ENCODE data around the gene PCDH9.

The PCDH9 gene

DNA sequence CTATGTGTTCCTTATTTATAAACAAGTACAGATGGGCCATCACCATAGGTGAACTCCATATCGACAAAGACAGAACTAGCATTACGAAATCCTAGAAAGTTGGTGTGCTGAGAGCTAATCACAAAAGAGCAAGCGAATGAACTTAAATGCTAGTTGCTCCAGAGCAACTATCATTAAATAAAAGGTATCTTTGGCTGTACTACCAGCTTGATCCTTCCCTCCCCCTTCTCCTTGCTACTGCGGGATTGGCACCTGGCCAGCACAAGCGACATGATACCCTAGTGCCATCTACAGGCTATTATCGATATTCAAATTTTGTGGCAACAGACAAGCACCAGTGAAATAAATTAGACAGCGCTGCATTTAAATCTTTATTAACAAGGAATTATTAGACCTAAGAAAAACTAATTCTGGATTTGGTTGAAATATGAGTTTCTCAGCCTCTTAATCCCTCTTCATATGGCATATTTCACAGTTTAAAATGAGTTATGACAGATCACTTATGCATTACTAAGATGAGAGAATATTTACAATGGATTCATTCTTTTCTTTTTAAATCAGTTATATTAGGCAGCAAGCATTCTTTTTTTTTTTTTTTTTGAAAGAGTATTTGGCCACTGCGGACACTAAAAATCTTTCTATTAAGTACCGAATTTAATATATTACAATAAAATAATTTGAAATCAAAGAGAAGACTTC lies 5.8 kb downstream of the PCDH9 start:
- no peak for DNase-seq

DNA sequence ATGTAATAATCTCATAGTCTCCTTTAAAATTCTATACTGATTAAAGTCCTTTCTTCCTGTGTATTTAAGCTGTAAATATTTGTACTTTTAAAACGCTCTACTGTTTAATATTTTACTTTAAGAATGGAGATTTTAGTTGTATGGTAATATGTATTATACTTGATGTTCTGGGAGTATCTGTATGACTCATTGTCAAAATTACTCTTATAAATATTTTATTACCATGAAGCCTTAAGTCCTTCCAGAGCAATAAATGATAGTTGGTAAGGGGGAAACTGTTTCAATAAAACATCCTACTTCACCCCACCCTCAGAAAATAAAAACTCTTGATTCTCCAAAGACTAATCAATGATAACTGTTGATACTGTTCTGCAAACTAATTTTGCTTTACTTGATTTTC lies 6.4 kb downstream of the PCDH9 start:
- DNase-seq = no peak

DNA sequence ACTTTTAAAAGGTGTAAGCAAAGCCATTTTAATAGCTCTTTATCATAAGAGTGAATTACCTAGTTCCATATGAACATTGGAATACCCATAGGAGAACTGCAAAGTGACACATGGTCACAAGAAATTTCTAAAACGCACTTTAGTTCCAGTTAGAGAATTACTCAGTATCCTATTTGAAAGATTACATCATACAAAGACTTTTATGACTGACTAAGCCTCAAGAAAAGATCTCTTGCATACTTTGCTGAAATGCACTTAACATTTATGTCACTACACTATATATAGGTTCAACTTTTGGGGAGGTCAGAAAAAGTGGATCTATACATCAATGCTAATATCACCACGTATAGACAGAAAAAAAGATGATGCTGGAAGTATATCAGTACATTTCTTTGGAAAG lies 7.1 kb downstream of the PCDH9 start:
- DNase-seq = no peak

DNA sequence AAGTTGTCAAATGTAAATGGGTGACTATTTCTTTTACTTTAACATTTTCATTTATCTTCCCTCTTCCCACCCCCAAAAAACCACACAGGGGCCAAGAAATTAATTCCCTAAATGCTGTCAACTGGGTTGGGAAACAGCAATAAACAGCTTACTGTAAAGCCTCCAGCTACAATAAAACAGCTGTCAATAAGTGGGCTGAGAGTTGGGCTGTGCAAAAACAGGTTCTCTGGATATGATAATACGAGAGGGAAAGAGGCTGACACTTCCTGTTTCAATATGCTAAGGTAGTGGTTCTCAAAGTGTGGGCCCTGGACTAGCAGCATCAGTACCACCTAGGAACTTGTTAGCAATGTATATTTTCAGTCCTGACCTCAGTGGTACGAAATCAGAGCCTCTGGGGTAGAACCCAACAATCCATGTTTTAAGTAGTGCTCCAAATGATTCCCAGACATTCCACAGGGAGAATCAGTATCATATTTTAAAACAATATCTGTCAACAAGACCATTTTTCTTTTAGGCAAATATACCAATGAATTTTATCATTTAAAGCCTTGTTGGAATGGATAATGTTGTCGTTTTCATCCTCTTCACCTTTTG lies 8.4 kb downstream of the PCDH9 start:
- DNase-seq = no peak

DNA sequence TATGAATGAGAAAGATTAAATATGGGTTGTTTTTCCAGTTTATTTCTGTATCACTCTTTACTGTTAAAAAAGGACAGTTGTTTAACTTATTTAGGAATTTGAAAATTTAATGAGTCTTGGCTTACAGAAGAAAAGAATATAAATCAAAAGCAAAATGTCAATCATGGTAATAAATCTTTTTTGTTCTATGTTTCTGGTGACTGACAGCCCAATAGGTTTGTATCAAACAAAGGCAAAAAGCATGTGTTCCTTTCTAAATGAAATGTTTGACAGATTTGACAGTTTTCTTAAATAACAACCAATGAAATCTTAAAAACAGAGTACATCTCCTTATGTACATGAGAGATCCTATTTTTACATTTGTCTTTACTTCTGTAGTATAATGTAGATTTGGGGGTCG lies 11.0 kb downstream of the PCDH9 start:
- DNase-seq = no peak

DNA sequence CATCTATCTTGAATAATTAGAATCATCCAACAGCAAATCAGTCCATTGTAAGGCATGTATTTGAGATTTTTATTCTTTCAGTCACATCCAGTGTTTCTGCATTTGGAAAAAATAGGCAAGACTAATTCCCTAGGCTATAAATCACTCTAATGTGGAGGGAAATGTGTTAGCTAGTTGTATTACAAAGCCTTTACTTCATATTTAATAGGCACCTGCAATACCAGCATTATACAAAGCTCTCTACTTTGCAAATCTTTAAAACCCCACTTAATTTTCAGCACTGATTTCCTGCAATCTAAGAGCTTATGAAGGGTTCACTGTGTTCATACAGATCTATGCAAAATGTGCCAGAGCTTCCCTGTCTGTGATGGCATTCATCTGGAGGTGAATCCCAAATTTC lies 12.3 kb downstream of the PCDH9 start:
- no peak for DNase-seq

DNA sequence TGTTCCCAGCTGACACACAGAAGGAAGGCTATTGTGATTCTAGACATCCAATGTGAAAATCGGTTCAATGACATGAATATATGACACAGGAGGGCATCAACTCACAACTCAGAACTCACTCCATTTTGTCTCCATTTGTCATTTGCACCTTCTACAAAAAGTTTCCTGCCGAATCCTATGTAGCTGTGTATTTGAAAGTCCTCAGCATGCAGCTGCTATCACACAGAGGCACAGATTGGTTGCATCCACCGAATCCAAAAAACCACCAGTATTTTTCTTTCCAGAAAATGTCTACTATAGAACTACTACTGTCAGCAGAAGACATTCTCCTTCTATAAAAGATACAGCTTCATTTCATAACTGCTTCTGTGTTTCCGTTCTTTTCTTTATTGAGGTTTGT lies 13.3 kb downstream of the PCDH9 start:
- DNase-seq = no peak

DNA sequence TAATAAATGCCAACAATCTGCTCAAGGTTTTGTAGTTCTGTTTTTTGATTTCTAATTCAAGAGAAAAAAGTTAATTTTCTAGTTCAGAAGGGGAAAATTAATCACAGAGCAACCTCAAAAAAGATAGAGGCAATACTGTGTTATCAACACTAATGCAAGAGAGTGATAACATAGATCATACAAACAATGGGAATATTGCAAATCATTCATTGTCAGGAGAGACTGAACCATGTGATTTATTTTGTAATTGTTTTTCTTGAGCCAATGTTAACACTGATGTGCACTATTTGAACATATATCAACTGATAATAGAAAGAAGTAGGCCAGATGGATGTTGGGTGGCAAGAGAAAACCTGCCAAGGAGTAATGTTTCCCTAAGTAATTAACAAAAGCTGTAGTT lies 19.9 kb downstream of the PCDH9 start:
- no peak for DNase-seq

DNA sequence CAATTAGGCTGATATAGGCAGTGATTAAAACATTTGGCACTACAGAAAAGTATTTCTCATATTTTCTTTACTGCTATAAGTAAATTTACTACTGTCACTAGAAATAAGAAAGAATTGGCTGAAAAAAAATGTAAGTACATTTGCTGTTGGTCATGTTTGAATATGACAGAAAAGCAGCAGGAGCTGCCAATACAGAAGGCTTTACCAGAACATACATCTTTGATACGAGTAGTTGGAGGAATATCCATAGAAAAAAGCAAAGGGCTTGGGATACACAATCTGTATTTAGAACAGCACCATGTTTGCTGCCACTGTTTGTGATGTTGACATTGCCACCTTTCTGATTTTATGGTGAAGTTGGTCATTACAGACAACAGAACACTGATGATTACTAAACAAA lies 21.6 kb downstream of the PCDH9 start:
- DNase-seq = no peak

DNA sequence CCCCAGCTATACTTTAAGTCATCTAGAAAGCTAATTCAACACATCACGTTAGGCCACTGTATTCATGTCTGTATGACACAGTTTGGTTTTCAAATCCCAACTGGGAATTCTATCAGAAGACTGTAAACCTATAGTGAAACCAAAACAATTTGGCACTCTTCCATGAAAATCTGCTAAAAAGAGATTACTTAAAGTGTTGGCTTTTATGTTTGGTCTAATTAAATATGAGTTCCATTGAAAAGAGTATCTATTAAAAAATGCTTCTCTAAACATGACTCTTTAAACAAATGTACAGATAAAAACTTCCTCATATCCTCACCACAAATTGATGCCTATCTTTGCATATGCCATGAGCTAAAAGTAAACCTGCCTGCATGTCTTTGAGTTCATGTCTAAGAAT lies 25.4 kb downstream of the PCDH9 start:
- DNase-seq = no peak

DNA sequence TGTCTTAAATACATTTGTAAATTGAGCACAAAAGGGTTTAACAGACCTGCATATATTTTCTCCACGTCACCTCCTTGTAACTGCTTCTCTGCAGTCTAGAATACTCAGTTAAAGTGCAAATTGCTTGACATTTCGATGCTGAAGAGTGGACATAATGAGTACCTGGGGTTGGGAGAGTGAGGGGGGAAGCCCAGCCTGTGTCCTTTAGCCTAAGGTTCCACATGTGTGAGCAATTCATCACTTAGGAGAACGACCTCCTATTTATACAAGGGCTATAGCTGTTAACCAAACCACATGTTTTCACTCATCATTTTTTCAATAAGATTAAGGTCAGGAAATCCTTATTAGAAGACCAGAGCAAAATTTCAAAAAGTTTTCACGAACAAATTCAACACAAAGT lies 29.5 kb downstream of the PCDH9 start:
- DNase-seq = no peak

DNA sequence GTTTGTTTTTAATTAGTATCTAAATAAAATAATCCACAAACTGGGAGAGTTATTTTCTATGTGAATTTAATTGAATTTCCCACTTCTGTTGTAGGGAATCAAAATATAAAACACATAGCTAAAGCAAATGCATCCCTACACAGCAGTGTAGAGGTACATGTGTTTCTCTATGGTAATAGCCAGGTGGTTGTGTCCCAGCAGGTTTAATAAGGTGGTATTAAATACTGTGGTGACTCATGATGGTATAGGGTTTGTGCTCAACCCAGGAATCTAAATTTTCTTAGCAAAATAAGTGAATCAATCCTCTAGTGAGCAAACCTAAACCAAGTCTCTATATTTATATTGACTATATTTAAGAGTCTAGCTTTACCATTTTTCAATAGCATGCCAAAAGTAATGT lies 30.0 kb downstream of the PCDH9 start:
- no peak for DNase-seq

DNA sequence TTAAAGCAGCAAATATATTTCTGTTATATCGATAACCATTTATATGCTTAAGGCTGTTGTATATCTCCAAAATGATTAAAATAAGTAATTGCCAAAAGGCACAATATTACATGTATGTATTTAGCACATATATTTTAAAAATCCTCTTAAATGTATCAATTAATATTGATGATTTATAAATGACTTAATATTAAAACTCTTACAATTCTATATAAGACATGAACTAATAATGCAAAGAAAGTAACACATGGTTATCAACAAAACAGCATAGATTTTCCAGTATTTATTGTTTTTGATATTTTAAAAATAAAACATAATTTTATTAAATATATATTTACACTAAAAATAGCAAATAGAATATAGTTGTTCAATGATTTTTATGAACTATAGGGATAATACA lies 32.4 kb downstream of the PCDH9 start:
- no peak for DNase-seq

DNA sequence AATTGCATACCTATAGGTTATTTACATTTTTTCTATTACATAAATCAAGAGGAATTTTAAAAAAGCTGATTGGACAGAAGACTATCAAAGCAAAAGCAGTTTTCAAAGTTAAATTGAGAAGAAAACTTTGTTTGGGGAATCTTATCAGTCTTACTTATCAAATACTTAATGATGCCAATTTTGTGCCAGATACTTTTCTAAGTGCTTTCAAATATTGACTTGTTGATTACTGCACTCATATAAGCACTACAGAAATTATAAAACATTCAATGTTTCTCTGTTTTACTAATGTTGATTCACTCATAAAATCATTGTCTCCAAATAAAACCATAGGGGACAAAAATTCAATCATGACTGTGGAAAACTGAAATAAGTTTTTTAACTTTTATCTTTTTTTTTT lies 36.2 kb downstream of the PCDH9 start:
- no peak for DNase-seq

DNA sequence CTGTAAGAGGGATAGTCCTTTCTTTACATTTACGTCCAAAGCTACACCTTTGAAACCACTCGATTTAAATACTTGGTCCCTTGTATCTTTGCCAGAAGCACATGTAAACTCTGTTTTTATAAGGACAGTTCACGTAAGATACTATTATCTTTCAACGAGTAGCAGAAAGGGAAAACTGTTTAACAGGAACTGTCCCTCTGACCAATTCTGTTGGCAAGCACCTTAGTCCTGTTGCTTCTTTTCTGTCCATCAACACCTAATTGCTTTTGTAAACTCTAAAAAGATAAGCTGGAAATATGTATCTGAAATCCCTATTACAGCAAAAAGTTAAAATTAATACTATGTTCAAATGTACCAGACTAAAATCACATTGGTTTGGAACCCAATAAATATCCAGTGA lies 37.4 kb downstream of the PCDH9 start:
- DNase-seq = no peak

DNA sequence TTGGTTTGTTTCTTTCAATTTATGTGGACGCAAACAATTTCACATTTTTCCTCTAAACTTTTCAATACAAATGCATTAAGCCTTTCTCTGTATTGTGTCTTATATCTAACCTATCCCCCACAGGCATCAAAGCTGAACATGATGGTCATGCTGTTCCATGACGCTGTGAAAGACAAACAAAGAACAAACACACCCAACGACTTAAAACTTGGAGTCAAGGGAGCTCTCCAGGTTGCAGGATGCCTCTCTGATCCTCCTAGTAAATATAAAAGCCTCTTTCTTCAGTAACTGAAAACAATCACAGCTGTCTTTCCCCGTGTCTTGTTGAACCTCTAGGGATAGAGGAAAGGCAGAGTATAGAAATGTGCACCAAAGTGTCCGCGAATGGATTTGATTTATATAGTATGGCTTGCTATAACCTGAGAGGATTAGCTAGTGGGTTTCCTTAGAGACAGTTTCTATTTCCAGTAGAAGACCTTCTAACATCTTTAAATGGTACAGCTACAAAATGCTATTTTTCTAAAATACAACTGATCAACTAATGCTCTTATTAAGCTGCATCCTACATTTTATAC lies 43.1 kb downstream of the PCDH9 start:
- no peak for DNase-seq

DNA sequence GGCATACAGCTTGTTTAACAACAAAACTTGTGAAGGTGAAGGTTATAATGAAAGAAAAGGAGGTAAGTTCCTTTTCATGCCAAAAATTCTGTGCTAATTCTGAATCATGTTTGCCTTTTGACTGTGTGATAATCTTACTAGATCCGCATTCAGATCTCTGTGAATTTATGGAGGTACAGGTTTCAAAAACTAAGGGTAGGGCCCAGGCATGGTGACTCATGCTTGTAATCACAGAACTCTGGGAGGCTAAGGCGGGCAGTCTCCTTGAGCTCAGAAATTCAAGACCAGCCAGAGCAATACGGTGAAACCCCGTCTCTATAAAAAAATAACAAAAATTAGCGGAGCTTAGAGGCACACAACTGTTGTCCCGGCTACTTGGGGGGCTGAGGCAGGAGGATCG lies 45.9 kb downstream of the PCDH9 start:
- DNase-seq = no peak

DNA sequence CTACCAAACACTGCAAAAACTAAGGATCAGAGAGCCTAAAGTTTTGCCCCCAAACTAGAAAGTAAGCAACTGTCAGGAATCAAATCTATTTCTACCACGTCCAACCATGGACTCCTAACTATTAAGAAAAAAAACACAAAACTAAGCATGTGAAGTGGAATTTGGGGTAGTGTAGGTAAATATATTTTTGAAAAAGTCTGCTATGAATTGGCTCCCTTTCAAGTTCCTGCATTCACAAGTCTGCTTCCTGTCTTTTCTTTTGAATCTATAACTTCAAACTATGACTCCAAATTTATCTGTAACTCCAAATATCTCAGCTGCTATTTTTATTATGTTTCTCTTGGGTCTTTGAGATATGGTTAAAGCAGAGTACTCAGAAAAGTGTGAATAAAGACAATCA lies 47.0 kb downstream of the PCDH9 start:
- no peak for DNase-seq

DNA sequence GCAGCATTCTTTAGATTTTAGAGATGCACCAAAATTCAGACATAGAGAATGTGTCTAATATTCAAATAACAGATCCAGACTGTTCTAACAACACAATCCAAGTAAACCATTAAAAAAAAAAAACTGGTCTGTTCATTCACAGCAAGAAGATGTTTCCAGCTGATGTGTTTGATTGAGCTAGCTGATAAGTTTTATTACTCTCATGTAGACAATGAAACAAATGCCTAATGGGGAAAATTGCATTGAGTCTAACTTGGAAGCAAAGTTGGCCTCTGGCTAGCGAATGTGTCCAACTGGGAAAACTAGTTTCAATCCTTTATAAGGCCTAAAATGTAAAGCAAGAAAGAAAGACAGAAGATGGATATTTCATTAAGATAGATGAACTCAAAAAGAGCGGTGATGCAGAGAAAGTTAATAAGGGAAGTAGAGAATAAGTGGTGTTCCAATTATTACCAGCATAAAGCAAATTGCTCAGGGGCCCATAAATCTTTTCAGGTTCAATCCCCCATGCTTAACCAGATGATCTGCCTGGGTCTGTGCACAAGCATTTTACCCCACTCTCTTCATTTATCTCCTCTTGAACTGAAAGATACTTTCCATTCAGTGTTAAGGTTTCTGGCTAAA lies 54.2 kb downstream of the PCDH9 start:
- no peak for DNase-seq

DNA sequence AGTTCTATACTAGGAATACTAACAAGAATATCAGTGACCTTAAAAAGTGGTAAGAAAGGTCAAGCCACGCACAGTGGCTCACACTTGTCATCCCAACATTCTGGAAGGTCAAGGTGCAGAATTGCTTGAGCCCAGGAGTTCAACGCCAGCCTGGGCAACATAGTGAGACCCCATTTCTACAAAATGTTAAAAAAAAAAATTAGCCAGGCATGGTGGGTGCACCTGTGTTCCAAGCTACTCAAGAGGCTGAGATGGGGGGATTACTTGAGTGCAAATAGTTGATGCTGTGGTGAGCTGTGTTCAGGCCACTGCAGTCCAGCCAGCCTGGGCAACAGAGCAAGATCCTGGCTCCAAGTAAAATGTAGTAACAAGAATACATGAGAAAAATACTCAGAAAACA lies 61.8 kb downstream of the PCDH9 start:
- DNase-seq = no peak

DNA sequence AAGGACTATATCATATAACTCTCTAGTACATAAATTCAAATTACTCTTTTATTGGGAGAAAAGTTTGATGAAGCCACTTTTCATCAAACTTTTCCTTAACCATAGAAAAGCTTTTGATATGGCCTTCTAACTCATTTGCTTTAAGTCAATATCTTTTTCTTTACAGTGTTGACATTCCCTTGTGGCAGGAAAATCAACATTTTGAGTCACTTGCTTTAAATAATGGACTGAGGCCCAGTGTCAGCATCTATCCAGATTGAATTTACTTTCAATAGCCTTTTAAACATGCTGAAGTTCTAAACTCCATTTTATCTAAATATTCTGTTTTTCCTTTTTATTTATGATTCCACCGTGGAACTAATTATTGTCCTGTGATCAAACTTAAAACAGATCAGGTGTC lies 62.7 kb downstream of the PCDH9 start:
- no peak for DNase-seq

DNA sequence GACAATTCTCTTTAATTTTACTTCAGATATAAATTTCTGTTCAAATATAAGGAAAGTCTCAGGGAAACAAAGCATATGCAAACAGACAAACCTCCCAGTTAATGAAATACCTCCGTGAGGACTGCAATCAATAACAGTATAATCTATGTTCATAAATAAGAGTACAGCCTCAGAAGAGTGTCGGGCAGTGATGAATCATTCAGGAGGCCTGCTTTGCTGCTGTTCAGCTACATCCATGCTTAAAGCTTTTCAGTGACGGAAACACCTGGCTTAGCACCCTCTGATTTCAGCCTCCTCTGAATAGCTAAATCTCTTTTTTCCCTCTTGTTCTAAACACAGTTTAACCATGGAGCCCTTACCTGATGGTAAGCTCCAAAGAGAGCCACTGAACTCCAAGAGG lies 69.0 kb downstream of the PCDH9 start:
- no peak for DNase-seq

DNA sequence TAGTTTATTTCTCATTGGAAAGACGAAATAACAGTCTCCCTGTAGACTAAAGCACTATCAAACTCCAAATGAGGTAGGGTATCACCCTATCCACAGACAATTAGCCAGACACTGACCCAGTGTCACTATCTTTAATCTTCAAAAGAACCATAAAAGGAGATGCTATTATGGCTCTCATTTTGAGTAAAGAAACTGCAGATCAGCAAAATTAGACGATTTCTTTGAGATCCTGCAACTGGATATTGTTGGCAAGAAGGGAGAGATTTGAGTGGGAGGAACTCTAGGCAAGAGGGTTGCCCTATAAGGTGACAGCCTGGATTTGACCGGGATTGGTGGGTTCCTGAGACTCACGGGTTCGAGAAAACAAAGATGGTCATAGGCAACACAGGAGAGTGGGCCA lies 71.2 kb downstream of the PCDH9 start:
- no peak for DNase-seq

DNA sequence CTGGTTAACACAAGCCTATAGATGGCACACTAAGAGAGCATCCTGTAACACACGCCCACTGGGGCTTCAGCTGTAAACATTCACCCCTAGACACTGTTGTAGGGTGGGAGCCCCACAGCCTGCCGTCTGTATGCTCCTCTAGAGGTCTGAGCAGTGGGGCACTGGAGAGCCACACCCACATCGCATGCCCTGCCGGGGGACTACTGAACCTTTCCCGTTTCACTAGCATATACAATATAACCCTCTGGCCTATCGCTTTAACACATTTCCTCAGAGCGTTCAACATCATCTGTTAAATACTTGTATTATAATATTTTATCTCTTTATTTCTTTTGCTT lies 73.4 kb downstream of the PCDH9 start:
- no peak for DNase-seq

Measured in activated gamma-delta T cell (primary cell).